Right renal cortex interstitium (tissue), 3 donors: ENCODE data around the gene RNU5D-1. TPM values are rescaled to one million over a fixed set of nuclear protein-coding genes. Genes with fewer than 3 reads are reported as not detected.
A peak's percentile ranks its signal among the peaks of the same experiment; 100 is the strongest.
"Not testable (repeated sequence)": the region's sequence is repeated elsewhere in the genome, so short reads cannot be mapped to it uniquely, and the experiment has no call there.

Experiments
- DNase-seq, 3 donors: peaks; one replicate each; pipeline ENCODE4 v3.0.0-alpha.2; 2013; ENCODE audit warnings: low read depth in 3 of 3, low spot score in 2 of 3
- polyA plus RNA-seq, 3 donors: library from polyadenylated mRNA; unstranded; fragments of 120-200 nt; gene quantifications; one replicate each; pipeline ENCODE4 v1.2.1, GENCODE V29; 2013; ENCODE audit not compliant: insufficient read length in 3 of 3

The RNU5D-1 gene
- polyA plus RNA-seq = 1 to 10 TPM in 1 of 3 donors, not detected in 2; 2.9 TPM

GRCh38 chr1:44730741-44731512 is at the start of gene RNU5D-1:
TSS of gene RNU5D-1 (minus strand) at chr1:44731170.
- DNase-seq = peak; percentile 95 to 96 (median 96)

- DNase-seq = no peak
These were observed 49.7 kb upstream of the RNU5D-1 start for GRCh38 chr1:44780583-44781121.

GRCh38 chr1:44778705-44779576 is 48.0 kb upstream of the RNU5D-1 start:
- DNase-seq = no peak

DNA sequence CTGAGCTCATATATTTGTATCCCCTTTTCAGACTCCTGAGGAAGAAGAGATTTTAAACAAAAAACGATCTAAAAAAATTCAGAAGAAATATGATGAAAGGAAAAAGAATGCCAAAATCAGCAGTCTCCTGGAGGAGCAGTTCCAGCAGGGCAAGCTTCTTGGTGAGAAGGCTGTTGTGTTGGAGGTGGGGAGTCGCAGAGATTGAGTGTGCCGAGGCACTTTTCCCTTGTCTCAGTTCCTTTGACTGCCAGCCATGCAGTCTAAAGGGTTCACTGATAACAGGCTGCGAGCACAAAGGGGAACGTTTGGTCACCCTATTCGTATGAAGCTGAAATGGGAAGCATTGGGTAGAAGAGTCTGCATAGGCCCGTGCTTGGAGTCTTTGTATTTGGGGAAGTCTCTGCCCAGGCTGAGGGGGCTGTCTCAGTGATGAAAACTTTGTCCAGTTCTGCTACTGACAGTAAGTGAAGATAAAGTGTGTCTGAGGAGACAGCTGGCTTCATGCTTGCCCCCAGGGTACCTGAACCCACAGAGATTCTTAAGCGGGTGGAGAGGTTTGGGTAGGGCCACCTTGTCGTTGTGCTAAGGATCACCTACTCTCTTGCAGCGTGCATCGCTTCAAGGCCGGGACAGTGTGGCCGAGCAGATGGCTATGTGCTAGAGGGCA is 47.1 kb upstream of the RNU5D-1 start:
- no peak for DNase-seq

GRCh38 chr1:44777547-44777946 is 46.6 kb upstream of the RNU5D-1 start:
- no peak for DNase-seq

DNA sequence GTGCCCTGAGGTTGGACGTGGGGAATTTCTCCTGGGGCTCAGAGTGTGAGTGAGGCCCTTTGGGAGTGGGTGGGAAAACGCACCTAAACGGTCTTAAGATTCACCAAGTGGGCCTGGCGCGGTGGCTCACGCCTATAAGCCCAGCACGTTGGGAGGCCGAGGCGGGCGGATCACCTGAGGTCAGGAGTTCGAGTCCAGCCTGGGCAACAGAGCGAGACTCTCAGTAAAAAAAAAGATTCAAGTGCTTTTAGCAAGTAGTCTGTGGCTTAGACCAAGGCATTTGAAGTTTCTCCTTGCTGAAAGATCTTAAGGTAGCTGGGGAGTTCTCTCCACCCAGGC is 45.7 kb upstream of the RNU5D-1 start:
- no peak for DNase-seq

- DNase-seq = no peak
These were observed 45.2 kb upstream of the RNU5D-1 start for GRCh38 chr1:44775930-44776729.

- DNase-seq = peak; percentile 87 to 94 (median 92)
These were observed 44.3 kb upstream of the RNU5D-1 start, which contains the start of gene RPS8 for GRCh38 chr1:44775078-44775929. TSS of gene RPS8 (plus strand) at chr1:44775540. CDS start at chr1:44775597, 57 bp downstream.

- DNase-seq = not testable (repeated sequence)
These were observed 35.5 kb upstream of the RNU5D-1 start for GRCh38 chr1:44766421-44766820.

DNA sequence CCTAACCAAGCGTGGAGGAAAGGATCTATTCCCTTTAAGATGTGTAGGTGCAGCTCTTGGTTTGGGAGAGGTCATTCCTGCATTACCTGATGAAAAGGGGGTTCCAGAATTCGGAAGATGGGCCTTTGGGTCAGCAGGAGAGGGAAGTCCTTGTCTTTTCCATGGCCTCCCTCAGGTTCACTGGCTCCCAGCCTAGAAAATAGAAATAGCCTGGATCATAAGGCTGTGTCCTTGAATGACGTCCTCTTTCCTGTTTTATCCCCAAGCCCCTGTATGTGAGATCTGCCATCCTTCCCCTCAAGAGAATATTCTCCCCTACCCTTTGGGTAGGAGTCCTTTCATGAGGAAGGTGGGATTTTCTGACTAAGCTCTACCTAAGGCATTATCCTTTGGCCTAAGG is 29.9 kb upstream of the RNU5D-1 start:
- no peak for DNase-seq

DNA sequence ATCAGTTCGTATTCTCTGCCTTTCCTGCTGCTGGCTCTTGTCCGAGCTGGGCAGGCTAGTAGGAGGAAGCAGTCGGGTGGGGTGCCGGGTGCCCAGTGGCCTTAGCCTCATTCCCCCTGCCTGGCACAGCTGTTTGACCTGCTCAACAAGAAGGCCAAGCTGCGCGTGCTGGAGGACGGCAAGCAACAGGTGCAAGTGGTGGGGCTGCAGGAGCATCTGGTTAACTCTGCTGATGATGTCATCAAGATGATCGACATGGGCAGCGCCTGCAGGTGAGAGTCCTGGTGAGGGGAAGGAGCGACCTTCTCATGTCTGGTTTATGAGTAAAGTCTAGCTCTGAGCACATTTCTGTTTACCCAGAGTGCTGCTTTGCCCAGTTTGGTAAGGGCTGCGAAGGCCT is 28.1 kb upstream of the RNU5D-1 start:
- DNase-seq = no peak

DNA sequence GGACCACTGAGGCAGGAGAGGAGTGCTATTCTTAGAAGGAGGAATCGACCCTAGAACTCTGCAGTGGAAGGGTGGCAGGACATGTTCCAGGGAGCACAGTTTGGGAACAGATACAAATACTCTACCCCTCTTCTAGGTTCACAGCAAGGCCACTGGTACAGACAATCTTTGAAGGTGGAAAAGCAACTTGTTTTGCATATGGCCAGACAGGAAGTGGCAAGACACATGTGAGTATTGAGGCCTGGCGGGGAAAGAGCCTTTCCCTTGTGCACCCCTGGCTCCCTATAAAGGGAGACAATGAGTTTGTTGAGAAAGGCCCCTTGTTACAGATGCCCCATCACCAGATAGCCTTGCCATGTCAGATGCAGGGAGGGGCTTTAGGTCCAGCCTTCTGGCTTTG is 26.4 kb upstream of the RNU5D-1 start:
- no peak for DNase-seq

DNA sequence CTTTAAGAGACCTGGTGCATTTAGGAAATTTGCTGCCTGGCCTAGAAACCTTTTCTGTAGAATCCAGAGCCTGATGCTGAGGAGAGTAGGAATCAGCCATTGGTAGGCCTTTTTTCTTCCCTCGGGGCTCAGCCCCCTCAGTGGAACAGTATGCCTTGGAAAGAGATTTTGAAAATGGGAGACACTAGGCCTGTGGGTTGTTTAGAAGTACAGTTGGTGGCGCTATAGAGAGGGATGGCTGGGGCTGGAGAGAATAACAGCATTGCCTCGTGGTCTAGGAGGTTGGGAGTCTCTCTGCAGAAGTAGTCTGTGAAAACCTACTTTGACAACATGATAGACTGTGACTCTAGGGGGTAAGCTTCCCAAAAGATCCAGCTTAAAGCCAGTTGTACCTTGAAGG is 16.9 kb upstream of the RNU5D-1 start:
- no peak for DNase-seq

DNA sequence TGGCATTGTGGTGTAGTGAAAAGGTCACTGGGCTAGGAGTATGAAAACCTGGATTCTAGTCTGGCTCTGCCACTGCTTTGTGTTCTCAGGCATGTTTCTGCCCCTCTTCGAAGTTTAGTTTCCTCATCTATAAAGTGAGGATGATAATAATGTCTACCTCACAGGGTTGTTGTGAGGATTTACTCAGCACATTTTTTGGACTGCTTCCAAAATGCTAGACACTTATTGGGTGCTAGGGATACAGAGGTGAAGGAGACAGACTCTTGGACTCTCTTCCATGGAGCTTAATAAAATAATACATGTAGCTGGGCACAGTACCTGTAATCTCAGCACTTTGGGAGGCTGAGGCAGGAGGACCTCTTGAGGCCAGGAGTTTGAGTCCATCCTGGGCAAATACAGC is 12.2 kb upstream of the RNU5D-1 start:
- no peak for DNase-seq

GRCh38 chr1:44740179-44740617 is 9.2 kb upstream of the RNU5D-1 start:
- DNase-seq = no peak

- DNase-seq = peak; percentile 94 to 95 (median 94)
These were observed 8.6 kb upstream of the RNU5D-1 start, which contains the start of gene KIF2C for GRCh38 chr1:44739307-44740178. TSS of gene KIF2C (plus strand) at chr1:44739837. CDS start at chr1:44739933, 96 bp downstream.

GRCh38 chr1:44738953-44739306 is 8.0 kb upstream of the RNU5D-1 start:
- DNase-seq = not testable (repeated sequence)

GRCh38 chr1:44735992-44736391 is 5.0 kb upstream of the RNU5D-1 start:
- DNase-seq = no peak
